ENCODE data around the gene BLCAP.

GRCh38 chr20:37541326-37541725 lies 13.7 kb upstream of the BLCAP start:
- TF ChIP-seq, protein P1, sequence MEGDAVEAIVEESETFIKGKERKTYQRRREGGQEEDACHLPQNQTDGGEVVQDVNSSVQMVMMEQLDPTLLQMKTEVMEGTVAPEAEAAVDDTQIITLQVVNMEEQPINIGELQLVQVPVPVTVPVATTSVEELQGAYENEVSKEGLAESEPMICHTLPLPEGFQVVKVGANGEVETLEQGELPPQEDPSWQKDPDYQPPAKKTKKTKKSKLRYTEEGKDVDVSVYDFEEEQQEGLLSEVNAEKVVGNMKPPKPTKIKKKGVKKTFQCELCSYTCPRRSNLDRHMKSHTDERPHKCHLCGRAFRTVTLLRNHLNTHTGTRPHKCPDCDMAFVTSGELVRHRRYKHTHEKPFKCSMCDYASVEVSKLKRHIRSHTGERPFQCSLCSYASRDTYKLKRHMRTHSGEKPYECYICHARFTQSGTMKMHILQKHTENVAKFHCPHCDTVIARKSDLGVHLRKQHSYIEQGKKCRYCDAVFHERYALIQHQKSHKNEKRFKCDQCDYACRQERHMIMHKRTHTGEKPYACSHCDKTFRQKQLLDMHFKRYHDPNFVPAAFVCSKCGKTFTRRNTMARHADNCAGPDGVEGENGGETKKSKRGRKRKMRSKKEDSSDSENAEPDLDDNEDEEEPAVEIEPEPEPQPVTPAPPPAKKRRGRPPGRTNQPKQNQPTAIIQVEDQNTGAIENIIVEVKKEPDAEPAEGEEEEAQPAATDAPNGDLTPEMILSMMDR (conservative IDR thresholded peaks at IDR 0.05; ENCODE audit: low read depth in 2 of 2), result no peak
- TF ChIP-seq POLR2AphosphoS5 (IDR thresholded peaks at IDR 0.05; ENCODE audit: low read depth), result no peak
- no peak for TF ChIP-seq CREB1 (CRISPR knock-in tag; IDR thresholded peaks at IDR 0.05; ENCODE audit: low read depth)
- no peak for TF ChIP-seq EZH2 (IDR thresholded peaks at IDR 0.05; ENCODE audit: low read depth, unreplicated experiment)
- TF ChIP-seq, protein P2, sequence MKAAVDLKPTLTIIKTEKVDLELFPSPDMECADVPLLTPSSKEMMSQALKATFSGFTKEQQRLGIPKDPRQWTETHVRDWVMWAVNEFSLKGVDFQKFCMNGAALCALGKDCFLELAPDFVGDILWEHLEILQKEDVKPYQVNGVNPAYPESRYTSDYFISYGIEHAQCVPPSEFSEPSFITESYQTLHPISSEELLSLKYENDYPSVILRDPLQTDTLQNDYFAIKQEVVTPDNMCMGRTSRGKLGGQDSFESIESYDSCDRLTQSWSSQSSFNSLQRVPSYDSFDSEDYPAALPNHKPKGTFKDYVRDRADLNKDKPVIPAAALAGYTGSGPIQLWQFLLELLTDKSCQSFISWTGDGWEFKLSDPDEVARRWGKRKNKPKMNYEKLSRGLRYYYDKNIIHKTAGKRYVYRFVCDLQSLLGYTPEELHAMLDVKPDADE (IDR thresholded peaks at IDR 0.05), result no peak
- TF ChIP-seq NANOG (IDR thresholded peaks at IDR 0.05; ENCODE audit: borderline replicate concordance), result no peak
- TF ChIP-seq ZNF114 (CRISPR knock-in tag; IDR thresholded peaks at IDR 0.05), result no peak
- no peak for TF ChIP-seq EZH2phosphoT487 (IDR thresholded peaks at IDR 0.05; ENCODE audit: unreplicated experiment)
- TF ChIP-seq, protein P3, sequence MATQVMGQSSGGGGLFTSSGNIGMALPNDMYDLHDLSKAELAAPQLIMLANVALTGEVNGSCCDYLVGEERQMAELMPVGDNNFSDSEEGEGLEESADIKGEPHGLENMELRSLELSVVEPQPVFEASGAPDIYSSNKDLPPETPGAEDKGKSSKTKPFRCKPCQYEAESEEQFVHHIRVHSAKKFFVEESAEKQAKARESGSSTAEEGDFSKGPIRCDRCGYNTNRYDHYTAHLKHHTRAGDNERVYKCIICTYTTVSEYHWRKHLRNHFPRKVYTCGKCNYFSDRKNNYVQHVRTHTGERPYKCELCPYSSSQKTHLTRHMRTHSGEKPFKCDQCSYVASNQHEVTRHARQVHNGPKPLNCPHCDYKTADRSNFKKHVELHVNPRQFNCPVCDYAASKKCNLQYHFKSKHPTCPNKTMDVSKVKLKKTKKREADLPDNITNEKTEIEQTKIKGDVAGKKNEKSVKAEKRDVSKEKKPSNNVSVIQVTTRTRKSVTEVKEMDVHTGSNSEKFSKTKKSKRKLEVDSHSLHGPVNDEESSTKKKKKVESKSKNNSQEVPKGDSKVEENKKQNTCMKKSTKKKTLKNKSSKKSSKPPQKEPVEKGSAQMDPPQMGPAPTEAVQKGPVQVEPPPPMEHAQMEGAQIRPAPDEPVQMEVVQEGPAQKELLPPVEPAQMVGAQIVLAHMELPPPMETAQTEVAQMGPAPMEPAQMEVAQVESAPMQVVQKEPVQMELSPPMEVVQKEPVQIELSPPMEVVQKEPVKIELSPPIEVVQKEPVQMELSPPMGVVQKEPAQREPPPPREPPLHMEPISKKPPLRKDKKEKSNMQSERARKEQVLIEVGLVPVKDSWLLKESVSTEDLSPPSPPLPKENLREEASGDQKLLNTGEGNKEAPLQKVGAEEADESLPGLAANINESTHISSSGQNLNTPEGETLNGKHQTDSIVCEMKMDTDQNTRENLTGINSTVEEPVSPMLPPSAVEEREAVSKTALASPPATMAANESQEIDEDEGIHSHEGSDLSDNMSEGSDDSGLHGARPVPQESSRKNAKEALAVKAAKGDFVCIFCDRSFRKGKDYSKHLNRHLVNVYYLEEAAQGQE (IDR thresholded peaks at IDR 0.05; ENCODE audit: unreplicated experiment), result no peak

Measured in GM23338 (cell line).